ENCODE results near the gene BTBD16.

The BTBD16 gene

GRCh38 chr10:122271076-122271475 lies at the start of gene BTBD16:
BTBD16 (plus strand) TSS chr10:122271296; CDS start chr10:122275082, 3,786 bp downstream.
- no peak for DNase-seq (ENCODE audit: low read depth)

GRCh38 chr10:122221958-122222357 lies 49.1 kb upstream of the BTBD16 start:
- DNase-seq (ENCODE audit: low read depth) = no peak

GRCh38 chr10:122222638-122223037 lies 48.5 kb upstream of the BTBD16 start:
- DNase-seq (ENCODE audit: low read depth) = no peak

GRCh38 chr10:122224159-122224558 lies 46.9 kb upstream of the BTBD16 start:
- DNase-seq (ENCODE audit: low read depth) = no peak

- DNase-seq (ENCODE audit: low read depth) = no peak
These were observed 45.8 kb upstream of the BTBD16 start for GRCh38 chr10:122225330-122225729.

- no peak for DNase-seq (ENCODE audit: low read depth)
These were observed 43.3 kb upstream of the BTBD16 start for GRCh38 chr10:122227754-122228153.

- DNase-seq (ENCODE audit: low read depth) = no peak
These were observed 41.4 kb upstream of the BTBD16 start for GRCh38 chr10:122229666-122230065.

GRCh38 chr10:122230222-122230621 lies 40.9 kb upstream of the BTBD16 start:
- DNase-seq (ENCODE audit: low read depth) = no peak

GRCh38 chr10:122232769-122233168 lies 38.3 kb upstream of the BTBD16 start:
- DNase-seq (ENCODE audit: low read depth) = no peak

GRCh38 chr10:122233857-122234348 lies 37.2 kb upstream of the BTBD16 start:
- no peak for DNase-seq (ENCODE audit: low read depth)

GRCh38 chr10:122234416-122234815 lies 36.7 kb upstream of the BTBD16 start:
- DNase-seq (ENCODE audit: low read depth) = no peak

GRCh38 chr10:122236690-122237306 lies 34.3 kb upstream of the BTBD16 start:
- DNase-seq (ENCODE audit: low read depth) = no peak

- DNase-seq (ENCODE audit: low read depth) = no peak
These were observed 33.6 kb upstream of the BTBD16 start for GRCh38 chr10:122237331-122237990.

- no peak for DNase-seq (ENCODE audit: low read depth)
These were observed 31.4 kb upstream of the BTBD16 start for GRCh38 chr10:122239578-122240257.

- DNase-seq (ENCODE audit: low read depth) = no peak
These were observed 30.7 kb upstream of the BTBD16 start for GRCh38 chr10:122240401-122240800.

GRCh38 chr10:122241836-122242235 lies 29.3 kb upstream of the BTBD16 start:
- no peak for DNase-seq (ENCODE audit: low read depth)

- no peak for DNase-seq (ENCODE audit: low read depth)
These were observed 27.5 kb upstream of the BTBD16 start for GRCh38 chr10:122243550-122243949.

- no peak for DNase-seq (ENCODE audit: low read depth)
These were observed 26.8 kb upstream of the BTBD16 start for GRCh38 chr10:122244001-122244975.

- no peak for DNase-seq (ENCODE audit: low read depth)
These were observed 26.0 kb upstream of the BTBD16 start for GRCh38 chr10:122245136-122245535.

- DNase-seq (ENCODE audit: low read depth) = no peak
These were observed 25.2 kb upstream of the BTBD16 start for GRCh38 chr10:122245897-122246296.

- DNase-seq (ENCODE audit: low read depth) = no peak
These were observed 24.1 kb upstream of the BTBD16 start for GRCh38 chr10:122246830-122247520.
